NCI-H2029 treated with DMSO at 0.1 percent for 48 hours (cell line): ENCODE data around the gene ZNF593OS.

Experiments used
- DNase-seq: peaks from one replicate; lab custom pipeline; 2025; lab: John Stamatoyannopoulos, UW

The ZNF593OS gene

DNA sequence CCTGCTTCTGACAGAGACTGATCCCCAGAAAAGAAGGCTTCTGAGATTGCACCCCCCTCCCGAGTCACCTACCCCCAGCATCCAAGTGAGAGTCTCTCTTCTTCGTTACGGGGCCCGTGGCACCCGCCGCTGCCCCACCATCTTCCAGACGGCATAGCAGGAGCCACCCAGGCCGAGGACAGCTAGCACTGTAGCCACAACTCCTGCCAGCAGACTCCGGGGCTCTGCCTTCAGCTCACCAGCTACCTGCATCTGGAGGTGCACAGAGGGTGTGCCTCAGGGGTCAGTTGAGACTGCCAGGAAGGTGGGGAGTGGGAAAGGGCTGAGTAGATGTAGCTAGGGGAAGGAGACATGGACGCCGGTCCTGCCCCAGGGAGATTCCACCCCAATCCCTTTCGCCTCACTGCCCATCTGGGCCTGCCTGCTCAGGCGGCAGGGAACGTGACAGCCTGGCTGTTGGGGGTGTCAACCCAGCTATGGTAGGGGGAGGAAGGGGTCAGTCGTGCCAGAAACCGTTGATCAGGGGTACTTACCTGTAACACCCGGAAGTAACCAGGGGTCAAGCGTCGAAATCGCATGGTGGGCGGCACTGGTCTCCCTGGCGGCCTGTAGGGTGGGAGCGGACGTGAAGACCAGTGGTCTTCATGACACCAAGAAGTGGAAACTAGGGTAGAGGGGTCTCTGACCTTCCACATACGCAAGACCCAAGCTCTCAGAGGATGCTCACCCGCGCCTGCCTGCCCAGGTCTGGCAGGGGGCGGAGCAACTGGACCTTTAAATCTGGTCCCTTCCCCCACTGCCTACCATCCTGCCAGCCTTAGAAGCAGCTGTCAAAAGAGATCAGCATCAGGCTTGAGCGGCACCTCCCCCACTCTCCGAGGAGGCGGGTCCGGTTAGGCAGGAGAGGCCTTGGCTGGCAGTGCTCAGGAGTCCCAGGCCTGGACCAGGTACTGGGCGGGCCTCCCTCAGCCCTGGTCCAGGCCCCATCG, at the start of gene ZNF593OS:
TSS of gene ZNF593OS (minus strand) at position 749 of the 989 bp plus-strand sequence. CDS start at position 578, 171 bp downstream.
- no peak for DNase-seq

DNA sequence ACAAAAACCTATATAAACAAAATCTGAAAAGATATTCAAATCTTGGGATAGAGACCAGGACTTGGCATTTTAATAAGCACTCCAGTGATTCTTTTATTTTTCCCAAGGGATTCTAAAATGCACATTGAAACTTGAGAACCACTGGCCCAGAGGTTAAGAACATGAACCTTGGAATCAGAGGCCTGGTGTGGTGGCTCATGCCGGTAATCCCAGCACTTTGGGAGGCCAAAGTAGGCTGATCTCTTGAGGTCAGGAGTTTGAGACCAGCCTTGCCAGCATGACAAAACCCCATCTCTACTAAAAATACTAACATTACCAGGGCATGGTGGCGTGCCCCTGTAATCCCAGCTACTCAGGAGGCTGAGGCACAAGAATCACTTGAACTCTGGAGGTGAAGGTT, 49.5 kb upstream of the ZNF593OS start:
- no peak for DNase-seq

DNA sequence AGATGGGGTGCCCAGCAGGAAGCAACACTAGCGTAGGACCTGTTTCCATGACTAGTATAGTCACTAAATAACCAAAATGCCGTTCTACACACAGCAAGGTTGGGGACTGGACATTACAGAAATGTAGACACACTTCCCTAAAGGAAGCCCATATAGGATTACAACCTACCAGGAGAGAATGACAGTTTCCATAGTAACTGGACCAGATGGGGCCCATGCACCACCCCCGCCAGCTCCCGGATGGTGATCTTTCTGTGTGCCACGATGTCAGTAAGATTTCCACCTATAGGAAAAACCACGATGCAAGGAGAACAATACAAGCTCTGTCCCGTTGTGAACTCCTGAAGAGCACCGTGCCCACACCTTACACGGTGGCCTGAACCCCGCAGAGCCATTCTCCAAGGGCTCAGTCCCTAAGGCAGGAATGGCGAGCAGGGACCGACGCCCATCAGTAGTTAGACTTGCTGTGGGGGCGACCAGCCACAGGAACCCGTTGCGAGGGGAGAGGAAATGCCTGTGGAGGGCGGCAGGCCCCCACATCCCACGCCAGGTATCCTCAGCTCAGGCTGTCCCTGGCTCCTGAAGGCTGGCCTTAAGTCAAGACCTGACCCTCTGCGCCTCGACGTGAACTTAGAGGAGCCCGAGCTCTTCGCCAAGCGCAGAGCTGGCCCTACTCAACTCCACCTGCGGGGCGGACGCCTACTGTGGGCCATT, 48.7 kb upstream of the ZNF593OS start:
- DNase-seq: no peak

GRCh38 chr1:26218906-26219494, 47.4 kb upstream of the ZNF593OS start:
- DNase-seq: no peak

GRCh38 chr1:26215246-26215645, 43.6 kb upstream of the ZNF593OS start:
- no peak for DNase-seq

GRCh38 chr1:26213335-26213905, 41.8 kb upstream of the ZNF593OS start:
- no peak for DNase-seq

DNA sequence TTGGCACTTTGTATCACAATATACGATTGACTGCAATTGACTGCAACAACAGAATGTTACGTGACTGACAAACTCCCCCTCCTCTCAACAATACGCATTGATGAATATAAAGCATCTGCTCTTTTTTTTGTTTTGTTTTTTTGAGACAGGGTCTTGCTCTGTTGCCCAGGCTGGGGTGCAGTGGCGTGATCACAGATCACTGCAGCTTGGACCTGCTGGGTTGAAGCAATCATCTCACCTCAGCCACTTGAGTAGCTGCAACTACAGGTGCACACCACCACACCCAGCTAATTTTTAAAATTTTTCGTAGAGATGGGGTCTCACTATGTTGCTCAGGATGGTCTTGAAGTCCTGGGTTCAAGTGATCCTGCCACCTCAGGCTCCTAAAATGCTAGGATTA, 41.1 kb upstream of the ZNF593OS start:
- DNase-seq: no peak

- DNase-seq: no peak
Observed at GRCh38 chr1:26210147-26210870, 38.7 kb upstream of the ZNF593OS start.

DNA sequence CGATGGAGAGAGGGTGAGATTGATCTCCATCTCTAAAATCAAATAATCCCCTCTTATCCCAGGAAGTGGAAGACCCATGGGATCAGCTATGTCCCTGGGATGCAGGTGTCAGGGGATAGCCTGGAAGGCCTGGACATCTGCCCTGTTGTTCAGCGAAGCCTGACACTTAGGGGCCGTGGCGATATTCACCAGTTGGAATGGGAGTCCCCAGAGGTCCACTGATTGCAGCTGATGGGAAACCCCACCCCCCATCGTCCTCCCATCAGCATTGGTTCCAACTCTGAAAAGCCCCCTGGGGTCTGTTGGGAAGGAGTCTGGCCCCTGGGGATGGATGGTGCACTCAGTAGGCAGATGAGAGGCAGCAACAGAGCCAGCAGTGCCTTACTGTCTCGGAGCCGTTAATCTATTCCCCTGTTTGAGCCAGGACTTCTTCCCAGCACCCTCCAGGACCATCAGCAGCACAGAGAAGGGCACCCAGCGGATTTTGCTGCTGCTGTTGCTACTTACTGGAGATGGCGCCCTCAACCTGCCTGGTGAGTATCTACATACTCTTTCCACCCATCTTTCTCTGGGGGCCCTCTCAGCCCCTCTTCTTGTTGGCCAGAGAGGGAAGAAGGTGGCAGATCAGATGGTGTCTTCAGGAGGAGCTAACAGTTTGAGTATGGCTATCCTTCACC, 32.1 kb upstream of the ZNF593OS start:
- no peak for DNase-seq

GRCh38 chr1:26200413-26200812, 28.8 kb upstream of the ZNF593OS start:
- no peak for DNase-seq

- DNase-seq: no peak
Observed at GRCh38 chr1:26197813-26198212, 26.2 kb upstream of the ZNF593OS start.

DNA sequence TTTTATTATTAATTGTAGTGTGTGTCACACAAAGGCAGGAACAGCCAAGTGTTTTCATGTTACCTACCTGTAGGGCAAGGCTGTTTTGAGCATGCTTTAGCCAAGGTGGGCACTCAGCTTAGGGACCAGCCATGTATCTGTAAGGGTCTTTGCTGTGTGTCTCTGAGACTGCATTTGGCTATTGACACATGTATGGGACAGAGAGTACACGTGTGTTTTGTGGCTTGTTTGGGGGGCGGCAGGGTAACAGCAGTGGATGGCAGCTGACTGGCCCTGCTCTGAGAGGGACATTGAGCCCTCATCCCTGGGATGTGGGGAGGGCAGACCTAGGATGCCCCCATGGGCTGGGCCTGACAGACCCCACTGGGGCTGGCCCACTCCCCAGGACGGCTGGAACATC, 25.7 kb upstream of the ZNF593OS start:
- no peak for DNase-seq

DNA sequence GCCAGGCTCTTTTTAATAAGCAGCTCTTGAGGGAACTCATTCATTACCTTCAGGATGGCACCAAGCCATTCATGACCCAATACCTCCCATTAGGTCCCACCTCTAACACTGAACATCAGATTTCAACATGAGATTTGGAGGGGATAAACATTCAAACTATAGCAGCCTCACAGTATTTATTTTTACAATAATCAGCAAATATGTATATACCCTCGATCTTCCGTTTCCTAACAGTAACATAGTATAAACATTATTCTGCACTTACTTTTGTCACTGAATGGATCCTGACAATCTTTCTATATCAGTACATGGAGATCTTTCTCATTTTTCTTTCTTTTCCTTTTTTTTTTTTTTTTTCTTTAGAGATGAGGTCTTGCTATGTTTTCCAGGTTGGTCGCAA, 24.2 kb upstream of the ZNF593OS start:
- DNase-seq: no peak

- no peak for DNase-seq
Observed at GRCh38 chr1:26191739-26192138, 20.1 kb upstream of the ZNF593OS start.

DNA sequence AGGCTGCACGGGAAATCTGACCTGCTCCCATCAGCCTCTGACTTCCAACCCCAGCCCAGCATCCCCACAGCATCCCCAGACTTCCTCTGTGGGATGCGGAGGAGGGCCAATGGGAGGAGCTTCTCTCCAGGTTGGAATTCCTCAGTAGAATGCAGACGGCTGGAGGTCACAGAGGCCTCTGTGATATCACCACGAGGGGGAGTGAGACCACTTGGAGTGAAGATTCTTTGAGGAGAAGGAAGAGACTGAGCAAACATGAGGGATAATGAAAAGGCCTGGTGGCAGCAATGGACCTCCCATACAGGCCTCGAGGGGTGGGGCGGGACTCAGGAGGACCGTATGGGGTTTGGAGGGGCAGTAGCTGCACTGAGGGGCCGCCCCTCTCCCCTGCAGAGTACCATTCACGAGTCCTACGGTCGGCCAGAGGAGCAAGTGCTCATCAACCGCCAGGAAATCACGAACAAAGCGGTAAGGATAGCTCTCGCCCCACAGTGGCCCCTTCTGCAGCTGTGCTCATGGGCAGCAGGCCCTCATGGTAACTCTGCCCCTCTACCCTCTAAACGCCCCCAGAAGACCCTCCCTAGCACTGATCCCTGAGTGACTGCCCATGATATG, 18.8 kb upstream of the ZNF593OS start, which contains the start of gene CATSPER4:
TSS of gene CATSPER4 (plus strand) at position 230 of the 615 bp plus-strand sequence. CDS start at position 256, 26 bp downstream.
- no peak for DNase-seq

- no peak for DNase-seq
Observed at GRCh38 chr1:26189751-26190275, 18.2 kb upstream of the ZNF593OS start.

GRCh38 chr1:26189331-26189730, 17.7 kb upstream of the ZNF593OS start:
- DNase-seq: no peak

- no peak for DNase-seq
Observed at GRCh38 chr1:26188477-26188876, 16.8 kb upstream of the ZNF593OS start.

GRCh38 chr1:26187882-26188281, 16.2 kb upstream of the ZNF593OS start:
- DNase-seq: no peak

- no peak for DNase-seq
Observed at GRCh38 chr1:26184883-26185282, 13.3 kb upstream of the ZNF593OS start.
